NCI-H2107 treated with DMSO at 0.1 percent for 48 hours (cell line): Measurements from ENCODE around the gene TCEAL9.
"Not testable (repeated sequence)": the region's sequence is repeated elsewhere in the genome, so short reads cannot be mapped to it uniquely, and the experiment has no call there.

Experiments used
- DNase-seq: peaks from one replicate; lab custom pipeline; 2025; ENCODE audit not compliant: unreplicated experiment; lab: John Stamatoyannopoulos, UW

TCEAL9 gene, protein sequence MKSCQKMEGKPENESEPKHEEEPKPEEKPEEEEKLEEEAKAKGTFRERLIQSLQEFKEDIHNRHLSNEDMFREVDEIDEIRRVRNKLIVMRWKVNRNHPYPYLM

DNA sequence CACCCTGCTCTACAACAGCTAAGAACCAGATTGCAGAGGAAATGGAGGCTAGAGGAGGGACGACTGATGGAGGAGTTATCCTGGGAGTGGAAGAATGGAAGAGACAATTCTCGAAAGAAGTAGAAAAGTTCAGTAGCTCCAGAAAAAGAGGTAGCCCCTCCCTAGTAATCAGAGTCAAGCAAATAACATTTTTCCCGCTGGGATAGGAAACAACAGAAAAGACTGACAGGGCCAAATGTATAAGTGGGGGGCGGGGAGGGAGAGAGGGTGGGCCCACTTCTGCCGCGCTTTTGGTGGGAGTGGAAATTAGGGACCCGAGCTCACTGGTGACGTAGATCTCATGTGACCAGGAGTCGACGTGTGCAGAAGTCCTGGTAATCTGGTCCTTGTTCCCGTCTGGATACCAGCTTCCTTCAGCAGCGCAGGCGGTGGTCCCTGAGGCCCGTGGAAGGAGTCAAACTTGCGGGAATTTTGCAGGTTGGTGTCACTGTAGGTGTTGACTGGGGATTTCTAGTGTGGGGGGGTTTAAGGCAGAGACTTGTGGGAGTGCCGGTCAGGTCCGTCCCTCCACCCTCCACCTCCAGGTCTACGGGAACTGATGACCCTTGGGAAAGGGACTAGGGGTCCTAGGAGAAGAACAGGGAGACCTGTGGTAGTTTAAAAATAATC, at the start of gene TCEAL9:
TCEAL9 (plus strand) TSS at position 377 of the 669 bp plus-strand sequence. CDS start 1,179 bp downstream, outside the sequence.
- peak; percentile 64 for DNase-seq

DNA sequence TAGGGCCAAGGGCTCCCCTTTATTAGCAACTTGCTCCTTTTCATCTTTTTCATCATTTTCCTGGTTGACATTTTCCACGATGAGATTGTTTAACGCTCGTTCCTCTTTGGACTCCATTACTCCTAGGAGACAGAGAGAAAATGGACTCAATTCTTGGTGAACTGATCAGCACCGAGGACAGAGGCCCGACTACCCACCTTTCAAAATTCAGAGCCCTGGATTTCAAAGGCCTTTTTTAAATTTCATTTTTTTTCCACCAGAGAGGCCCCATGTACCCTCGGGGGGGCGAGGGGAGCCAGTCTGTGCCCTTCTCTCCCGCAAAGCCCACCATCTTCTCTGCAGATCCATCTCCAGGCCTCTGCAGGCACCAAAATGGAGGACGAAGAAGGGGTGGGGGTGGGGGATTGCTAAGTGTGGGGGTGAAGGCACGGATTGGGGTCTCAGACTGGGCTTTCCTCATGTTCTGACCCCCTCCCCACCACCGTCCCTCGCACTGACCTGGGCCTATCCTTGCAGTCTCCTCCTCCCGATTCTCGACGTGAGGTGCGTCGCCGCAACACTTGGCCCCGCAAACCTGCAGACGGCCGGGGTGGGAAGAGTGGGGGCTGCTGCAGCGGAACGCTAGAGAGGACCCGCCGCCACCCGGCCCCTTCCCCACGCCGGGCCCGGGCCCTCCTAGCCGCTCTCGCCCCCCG, 46.3 kb upstream of the TCEAL9 start:
- no peak for DNase-seq

DNA sequence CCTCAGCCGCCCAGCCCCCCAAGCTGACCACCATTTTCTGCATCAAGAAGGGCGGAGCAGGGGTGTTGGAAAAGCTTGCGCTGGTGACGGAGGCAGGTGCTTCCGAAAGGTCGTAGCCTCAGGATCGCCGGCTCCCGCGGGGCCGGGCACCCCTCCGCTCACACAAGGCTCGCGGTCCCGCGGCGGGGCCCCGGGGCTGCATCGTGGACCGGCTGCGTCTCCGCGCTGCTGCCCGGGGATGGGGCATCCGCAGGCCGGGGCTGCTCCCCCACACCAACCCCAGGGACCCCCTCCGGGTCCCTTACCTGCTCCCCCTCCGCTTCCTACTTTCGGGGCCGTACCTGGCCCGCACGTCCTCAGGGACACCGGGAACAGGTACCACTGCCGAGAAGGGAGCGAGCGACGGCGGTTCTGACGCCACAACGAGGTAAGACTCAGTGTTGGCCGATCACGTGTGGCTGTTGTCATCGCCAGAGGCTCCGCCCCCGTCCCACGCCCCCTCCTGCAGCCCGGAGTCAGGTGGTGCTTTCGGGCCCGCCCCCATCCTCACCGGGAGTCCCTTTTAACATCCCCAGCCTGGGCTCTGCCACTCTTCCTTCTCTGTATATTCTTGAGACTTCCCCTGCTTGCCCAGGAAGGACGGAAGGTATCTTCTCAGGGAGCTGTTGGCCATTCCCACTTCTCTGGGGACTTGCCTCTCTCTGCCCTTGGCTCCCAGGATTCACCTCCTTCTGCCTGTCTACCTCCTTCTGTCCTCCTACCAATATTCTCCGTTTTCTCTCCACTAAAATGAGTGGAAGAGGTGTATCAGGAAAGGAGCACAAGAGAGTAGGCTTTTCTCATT, 45.5 kb upstream of the TCEAL9 start, which contains the start of gene BEX2:
BEX2 (minus strand) TSS at position 436 of the 844 bp plus-strand sequence. CDS start 1,014 bp downstream, outside the sequence.
- peak; percentile 75 for DNase-seq

DNA sequence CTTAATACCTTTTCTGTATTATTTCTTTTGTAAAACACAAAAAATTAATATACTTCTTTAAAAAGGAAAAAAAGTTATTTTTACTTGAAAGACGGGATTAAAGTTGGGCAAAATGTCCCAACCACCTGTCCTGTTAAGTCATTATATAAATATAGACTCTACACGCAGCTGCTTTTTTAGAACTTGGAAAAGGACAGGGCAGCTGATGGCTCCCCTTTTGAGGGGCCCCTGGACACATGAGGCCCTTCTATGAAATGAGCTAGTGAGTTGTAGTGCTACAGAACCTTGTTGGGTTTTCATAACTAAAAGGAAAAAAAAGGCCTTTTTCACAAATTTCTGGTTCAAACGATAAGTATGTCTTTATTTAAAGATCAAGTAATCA, 44.9 kb upstream of the TCEAL9 start:
- no peak for DNase-seq

DNA sequence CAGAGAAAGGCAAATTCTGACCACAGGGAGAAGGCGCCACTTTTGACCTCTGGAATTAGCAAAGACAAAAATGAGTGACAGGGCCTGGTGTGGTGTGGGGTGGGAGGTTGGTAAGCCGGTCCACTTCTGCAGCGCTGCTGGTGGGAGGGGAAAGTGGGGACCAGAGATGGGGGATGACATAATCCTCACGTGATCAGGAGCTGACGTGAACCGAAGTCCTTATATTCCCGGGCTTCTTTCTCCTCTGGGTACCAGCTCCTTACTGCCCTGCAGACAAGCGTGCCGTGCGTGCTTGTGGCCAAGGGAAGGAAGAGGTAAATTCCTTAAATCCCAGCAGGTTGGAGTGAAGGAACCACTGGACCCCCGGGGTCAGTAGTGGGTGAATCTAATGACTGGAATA, 26.3 kb upstream of the TCEAL9 start, which contains the start of gene TCEAL7:
TCEAL7 (plus strand) TSS at position 249 of the 400 bp plus-strand sequence. CDS start 1,165 bp downstream, outside the sequence.
- DNase-seq, result no peak

DNA sequence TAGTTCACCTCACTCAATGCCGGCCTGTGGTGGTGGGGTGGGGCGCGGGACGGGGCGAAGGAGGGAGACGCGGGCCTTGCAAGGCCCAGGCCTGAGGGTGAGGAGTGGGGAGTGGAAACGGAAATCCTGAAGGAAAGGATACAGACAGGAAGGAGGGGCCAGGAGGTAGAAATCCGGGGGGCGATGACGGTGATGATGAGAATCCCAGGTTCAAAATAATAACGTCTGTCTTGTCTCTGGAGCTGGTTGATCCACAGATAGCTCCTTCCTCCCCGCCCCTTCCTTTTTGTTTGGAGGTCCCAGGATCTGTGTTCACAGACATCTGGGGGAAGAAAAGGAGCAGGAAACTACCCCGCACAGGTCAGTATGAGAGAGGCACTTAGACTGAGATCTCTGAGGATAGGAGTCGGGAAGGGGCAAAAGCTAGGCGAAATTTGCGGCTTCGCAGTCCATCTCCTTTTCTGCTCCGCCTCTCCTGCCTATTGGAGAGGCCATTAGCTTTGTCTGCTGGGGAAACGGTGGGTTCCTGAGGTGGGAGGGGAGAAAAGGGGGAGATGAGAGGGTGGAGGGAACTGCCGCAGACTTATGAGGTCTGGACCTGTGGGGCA, 25.5 kb upstream of the TCEAL9 start:
- DNase-seq, result no peak

DNA sequence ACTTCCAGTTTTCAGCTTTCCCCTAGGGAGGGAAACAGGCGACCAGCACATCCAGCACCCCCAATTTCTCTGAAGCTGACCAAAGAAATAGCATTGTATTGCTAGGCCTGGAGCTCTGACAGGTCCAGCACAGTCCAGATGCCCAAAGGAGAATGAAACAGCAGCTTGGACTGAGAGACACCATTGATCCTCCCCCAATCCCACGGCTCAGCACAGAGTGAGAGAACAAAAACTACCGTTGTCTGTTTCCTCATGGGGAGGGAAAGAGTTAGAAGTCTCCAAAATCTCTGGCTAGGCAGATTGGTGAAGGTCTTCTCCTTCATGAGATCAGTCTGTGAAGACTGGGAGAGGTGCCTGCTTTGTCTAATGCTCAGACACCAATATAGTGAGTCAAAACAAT, 17.6 kb upstream of the TCEAL9 start:
- DNase-seq, result no peak

DNA sequence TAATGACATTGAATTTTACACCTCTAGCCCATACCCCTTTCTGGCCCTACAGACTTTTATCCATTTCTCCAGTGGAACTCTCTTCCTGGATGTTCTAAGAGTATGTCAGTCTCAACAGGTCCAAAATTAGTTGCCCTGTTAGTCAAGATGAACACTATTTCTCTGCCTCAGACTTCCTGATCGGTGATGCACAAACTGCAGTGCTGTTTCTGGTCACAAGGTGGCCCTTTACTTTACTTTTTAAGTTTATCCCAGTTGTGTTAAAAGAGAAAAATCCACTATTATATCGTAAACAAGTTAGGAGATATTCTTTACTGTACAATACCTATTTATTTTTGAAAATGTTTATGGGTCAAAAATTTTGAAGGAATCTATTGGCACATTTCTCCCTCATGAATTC, 13.2 kb upstream of the TCEAL9 start:
- peak; percentile 22 for DNase-seq

DNA sequence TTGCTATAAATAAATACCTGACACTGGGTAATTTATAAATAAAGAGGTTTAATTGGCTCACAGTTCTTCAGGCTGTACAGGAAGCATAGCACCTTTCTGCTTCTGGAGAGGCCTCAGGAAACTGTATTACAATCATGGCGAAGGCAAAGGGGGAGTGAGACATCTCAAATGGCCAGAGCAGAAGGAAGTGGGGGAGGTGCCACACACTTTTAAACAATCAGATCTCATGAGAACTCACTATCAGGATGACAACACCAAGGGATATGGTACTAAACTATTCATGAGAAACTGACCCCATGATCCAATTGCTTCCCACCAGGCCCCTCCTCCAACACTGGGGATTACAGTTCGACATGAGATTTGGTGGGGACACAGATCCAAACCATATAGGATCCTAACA, 11.7 kb upstream of the TCEAL9 start:
- DNase-seq, result no peak

DNA sequence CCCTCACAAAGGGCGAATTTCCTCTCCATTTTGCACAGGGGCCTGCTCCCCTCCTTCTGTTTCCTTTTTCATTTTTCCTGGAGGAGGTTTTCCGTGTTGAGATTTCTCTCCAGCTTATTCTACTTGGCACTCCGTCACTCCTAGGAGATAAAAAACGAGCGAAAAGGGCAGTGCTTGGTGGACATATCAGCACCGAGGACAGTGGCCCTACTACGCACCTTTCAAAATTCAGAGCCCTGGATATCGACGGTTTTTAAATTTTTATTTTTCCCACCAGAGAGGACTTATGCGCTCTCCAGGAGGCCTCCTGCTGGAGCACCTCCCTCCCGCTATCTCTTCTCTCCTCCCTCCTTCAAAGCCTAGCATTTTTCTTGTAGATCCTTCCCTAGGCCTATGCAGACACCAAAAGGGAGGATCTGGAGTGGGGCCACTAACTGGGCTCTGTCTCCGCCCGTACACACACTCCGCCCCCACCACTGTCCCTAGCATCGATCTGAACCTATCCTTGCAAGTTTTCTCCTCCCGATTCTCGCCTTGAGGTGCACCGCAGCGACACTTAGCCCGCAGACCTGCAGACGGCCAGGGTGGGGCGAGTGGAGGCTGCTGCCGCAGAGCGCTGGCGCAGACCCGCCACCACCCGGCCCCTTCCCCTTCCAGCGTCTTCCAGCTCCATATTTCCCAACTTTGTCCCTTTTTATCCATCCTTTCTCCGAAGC, 8.5 kb upstream of the TCEAL9 start:
- DNase-seq, result no peak

DNA sequence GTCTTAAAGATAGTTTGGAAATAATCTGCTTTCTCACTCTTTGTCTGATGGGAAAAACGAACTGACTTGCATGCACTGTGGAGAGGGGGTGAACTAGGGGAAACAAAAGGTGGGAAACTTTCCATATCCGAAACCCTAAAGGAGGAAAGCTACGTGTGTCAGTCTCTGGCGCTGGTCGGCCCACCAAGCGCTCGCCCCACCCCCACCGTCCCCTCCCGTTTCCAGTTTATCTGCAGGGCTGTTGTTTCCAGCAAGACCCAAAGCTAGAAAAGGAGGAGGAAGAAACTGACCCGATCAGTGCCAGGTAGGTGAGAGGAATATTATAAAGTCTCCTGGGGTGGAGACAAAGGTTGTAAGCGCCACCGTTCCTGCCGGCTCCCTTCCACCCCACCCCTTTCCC, 552 bp downstream of the TCEAL9 start:
- DNase-seq, result peak; percentile 6

DNA sequence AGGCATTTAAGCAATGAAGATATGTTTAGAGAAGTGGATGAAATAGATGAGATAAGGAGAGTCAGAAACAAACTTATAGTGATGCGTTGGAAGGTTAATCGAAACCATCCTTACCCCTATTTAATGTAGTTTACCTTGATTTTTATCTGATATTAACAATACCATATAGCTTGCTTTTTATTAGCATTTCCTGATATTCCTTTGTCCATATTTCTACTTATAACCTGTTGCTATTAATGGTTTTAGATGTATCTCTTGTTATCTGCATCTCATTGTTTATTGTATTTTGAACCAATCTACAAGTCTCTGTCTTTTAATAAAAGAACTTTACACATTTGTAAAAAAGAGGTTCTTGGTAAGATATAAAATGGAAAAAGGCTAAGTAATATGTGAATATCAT, 1.6 kb downstream of the TCEAL9 start:
- no peak for DNase-seq

DNA sequence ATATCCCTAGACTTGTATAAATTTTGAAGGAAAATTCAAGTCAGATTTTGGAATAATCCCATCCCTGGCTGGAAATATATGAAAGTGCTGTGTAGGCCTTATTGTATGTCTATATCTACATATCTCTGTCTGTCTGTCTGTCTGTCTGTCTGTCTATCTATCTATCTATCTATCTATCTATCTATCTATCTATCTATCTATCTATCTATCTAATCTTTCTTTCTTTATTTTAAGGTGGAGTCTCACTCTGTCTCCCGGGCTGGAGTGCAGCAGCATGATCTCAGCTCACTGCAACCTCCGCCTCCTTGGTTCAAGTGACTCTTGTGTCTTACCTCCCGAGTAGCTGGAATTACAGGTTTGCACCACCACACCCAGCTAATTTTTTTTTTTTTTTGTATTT, 3.3 kb downstream of the TCEAL9 start:
- not testable (repeated sequence) for DNase-seq

DNA sequence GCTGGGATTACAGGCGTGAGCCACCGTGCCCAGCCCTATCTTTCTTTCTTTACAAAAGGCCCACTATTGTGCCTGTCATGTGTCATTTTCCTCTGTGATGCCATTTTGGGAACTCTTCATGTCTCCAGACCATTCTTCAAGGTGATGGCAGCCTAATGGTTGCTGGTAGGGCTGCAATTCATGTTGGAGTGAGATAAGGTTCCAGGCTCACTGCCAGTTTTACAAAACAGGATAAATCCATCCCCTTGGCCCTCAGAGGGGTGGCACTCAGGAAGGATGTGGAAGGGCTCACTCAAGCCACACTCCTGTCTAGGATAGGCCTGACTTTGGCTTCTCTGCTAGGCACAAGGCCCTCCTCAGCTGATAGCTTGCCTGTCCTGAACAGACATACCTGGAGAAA, 3.8 kb downstream of the TCEAL9 start:
- DNase-seq, result no peak

DNA sequence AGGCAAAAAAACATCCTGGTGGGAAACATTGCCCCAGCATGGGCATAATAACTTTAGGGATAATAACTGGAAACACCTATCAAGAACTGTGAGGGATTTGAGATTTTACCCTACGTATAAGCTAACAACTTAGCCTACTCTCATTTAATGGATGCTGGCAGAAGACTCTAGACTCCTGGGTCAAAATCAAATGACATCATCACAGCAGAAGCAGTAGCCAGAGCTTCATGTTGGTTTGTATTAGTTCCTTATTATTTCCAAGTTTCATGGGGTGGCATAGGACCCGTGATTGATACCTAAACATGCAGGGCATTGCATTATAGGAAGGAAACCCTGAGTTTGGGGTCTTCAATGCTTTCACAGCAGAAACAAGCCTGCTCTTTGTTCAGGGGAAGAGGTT, 4.6 kb downstream of the TCEAL9 start:
- DNase-seq, result no peak

DNA sequence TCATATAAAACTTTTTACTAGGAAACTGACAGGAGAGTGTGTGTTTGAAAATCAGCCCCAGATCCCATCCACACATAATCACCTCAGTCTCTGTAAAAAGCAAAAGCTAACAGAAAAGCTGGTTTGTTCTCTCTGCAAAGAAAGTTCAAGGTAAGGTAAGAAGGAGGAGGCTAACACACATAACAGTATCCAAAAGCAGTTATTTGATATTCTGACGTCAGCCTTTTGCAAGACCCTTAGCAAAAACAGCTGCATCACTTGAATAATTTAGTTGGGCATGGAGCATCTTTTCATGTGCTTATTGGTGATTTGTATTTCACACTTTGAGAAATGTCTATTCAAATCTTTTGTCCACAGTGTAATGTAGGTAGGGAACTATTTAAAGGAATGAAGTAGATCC, 5.5 kb downstream of the TCEAL9 start:
- no peak for DNase-seq

DNA sequence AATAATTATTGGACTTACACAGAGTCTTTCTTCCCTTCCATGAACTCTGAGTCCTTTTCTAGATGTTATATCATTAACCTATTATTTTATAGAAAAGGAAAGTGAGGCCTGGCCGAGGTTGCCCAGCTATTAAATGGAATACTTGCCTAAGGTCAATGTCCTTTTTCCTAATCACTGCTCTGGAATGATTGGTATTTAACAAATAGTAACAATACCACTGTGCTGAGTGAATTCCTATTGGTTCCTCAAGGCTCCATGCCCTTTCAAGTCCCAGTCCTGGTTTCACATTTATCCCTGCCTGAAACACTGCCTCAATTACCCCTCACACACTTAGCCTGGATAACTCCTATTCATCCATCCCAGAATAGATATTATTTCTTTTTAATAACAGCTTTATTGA, 6.2 kb downstream of the TCEAL9 start:
- no peak for DNase-seq

DNA sequence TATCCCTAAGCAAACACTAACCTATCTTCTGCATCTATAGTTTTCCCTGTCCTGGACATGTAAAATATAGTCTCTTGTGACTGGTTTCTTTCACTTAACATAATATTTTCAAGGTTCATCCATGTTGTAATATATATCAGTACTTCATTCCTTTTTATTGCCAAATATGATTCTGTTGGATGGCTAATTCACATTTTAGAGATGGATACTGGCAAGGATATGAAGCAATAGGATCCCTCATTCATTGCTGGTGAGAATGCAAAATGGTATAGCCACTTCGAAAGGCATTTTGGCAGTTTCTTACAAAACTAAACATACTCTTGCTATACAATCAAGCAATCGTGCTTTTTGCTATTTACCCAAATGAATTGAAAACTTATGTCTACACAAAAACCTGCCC, 6.7 kb downstream of the TCEAL9 start:
- no peak for DNase-seq

DNA sequence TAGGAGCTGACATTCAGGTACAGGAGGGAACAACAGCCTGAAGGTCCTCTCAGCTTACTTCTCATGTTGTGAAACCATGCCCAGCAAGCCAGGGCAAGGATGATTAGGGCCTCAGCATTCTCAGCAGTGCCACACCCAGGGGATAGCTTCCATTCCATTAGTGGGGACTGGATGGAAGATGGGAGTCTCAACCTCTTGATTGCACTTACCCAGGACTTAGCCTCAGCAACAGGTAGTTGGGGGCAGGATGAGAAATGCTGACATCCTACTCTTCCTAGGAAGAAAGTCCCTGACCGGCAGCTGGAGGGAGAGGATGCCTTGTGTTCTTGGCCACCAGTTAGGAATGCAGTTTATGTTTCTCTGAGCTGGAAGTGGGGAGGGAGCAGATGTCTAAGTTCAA, 11.2 kb downstream of the TCEAL9 start:
- DNase-seq, result no peak

DNA sequence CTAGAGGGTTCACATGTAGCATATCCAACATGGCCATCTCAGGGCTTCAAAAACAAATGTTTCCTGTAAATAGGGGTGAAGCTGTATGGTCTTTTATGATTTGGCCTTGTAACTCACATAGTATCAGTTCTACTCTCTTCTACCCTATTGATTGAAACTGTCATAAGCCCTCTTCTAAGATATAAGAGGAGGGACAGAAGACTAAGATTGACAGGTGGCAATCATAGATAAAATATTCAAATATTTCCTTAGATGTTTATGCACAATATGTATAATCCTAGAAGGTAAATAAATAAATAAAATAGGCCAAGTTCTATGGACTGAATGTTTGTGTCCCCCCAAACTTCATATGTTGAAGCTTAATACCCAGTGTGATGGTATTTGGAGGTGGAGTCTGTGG, 13.2 kb downstream of the TCEAL9 start:
- no peak for DNase-seq
